Upper lobe of right lung (tissue), 1 donor: ENCODE measurements around the gene CLEC3A. TPM values are rescaled to one million over a fixed set of nuclear protein-coding genes. Genes with fewer than 3 reads are reported as not detected.

Experiments
- ATAC-seq: fragments of 200-7000 bp; cut with Tn5 transposase; one replicate; pipeline ENCODE4 v1.9.1; 2020; ENCODE audit warnings: mild to moderate bottlenecking, moderate library complexity
- DNase-seq: peaks from one replicate; pipeline ENCODE4 v3.0.0-alpha.2; 2020
- H3K27ac ChIP-seq: fragments of 200-600 bp; one replicate; pipeline ENCODE4 v1.8.0; 2022
- H3K27me3 ChIP-seq: fragments of 200-600 bp; one replicate; pipeline ENCODE4 v1.8.0; 2022; ENCODE audit warnings: mild to moderate bottlenecking
- H3K36me3 ChIP-seq: fragments of 200-600 bp; one replicate; pipeline ENCODE4 v1.8.0; 2022
- H3K4me1 ChIP-seq: fragments of 200-600 bp; one replicate; pipeline ENCODE4 v1.8.0; 2022
- H3K4me3 ChIP-seq: fragments of 200-600 bp; one replicate; pipeline ENCODE4 v1.8.0; 2022; ENCODE audit warnings: mild to moderate bottlenecking
- H3K9me3 ChIP-seq: fragments of 200-600 bp; one replicate; pipeline ENCODE4 v1.8.0; 2022
- CTCF ChIP-seq: fragments of 200-600 bp; IDR thresholded peaks from one replicate; pipeline ENCODE4 v1.8.0; 2022; ENCODE audit warnings: antibody characterized with exemption
- intact Hi-C: fragments of 100-400 bp; cut with DNase I; formaldehyde crosslinking; loops from one replicate; pipeline ENCODE4 v1.11.0; 2022
- total RNA-seq: library from RNA; stranded (reverse); fragmentation: NEBNext Ultra II Directional; extraction: Animal tissue kit (Norgen Biotek cat#: 25700); gene quantifications from one replicate; pipeline ENCODE4 v1.2.1, GENCODE V29; 2021
- donor health status: DM: no; HTN: yes; CAD: no; lungs with severe emphysema.

CLEC3A gene
- total RNA-seq, 1 donor from 2014 or later: not detected

GRCh38 chr16:77995843-77996455, 26.4 kb upstream of the CLEC3A start:
- Histone ChIP-seq H3K4me3 (no peak overlapping the region), H3K9me3 (no peaks in the 10 kb centered on the region), H3K36me3 (no peaks in the 10 kb centered on the region), H3K27me3 (no peaks in the 10 kb centered on the region), H3K4me1 (no peaks in the 10 kb centered on the region), H3K27ac (no peak overlapping the region)
- no peak for TF ChIP-seq CTCF
- DNase-seq (no peak), ATAC-seq (no peak)
- intact Hi-C loops: no loop called here

GRCh38 chr16:77998350-77999023, 23.9 kb upstream of the CLEC3A start:
- no peak overlapping the region for H3K27ac ChIP-seq
- intact Hi-C loops: no loop called here
- DNase-seq: no peak
- H3K4me3 ChIP-seq: no peak overlapping the region
- ATAC-seq: no peak
- H3K9me3 ChIP-seq: no peaks in the 10 kb centered on the region
- no peaks in the 10 kb centered on the region for H3K4me1 ChIP-seq
- no peaks in the 10 kb centered on the region for H3K36me3 ChIP-seq
- TF ChIP-seq CTCF: no peak
- no peaks in the 10 kb centered on the region for H3K27me3 ChIP-seq

- no peak for ATAC-seq
- Histone ChIP-seq H3K4me3 (no peak overlapping the region), H3K27me3 (no peaks in the 10 kb centered on the region), H3K4me1 (no peaks in the 10 kb centered on the region), H3K9me3 (no peaks in the 10 kb centered on the region), H3K36me3 (no peaks in the 10 kb centered on the region), H3K27ac (no peak overlapping the region)
- no peak for TF ChIP-seq CTCF
- intact Hi-C loops: no loop called here
- DNase-seq: no peak
Observed at GRCh38 chr16:78001451-78002025, 20.8 kb upstream of the CLEC3A start.

- ATAC-seq (peak; percentile 97), DNase-seq (peak; percentile 86)
- Histone ChIP-seq H3K36me3 (no peaks in the 10 kb centered on the region), H3K4me1 (no peaks in the 10 kb centered on the region), H3K27ac (no peak overlapping the region), H3K9me3 (no peaks in the 10 kb centered on the region), H3K27me3 (no peaks in the 10 kb centered on the region), H3K4me3 (no peak overlapping the region)
- TF ChIP-seq CTCF: peak; percentile 80
- intact Hi-C loops: no loop called here
Observed at GRCh38 chr16:78002915-78003538, 19.3 kb upstream of the CLEC3A start.

- DNase-seq (no peak), ATAC-seq (no peak)
- no peaks in the 10 kb centered on the region for H3K27me3 ChIP-seq
- intact Hi-C loops: no loop called here
- no peaks in the 10 kb centered on the region for H3K36me3 ChIP-seq
- TF ChIP-seq CTCF: no peak
- no peaks in the 10 kb centered on the region for H3K9me3 ChIP-seq
- no peak overlapping the region for H3K4me3 ChIP-seq
- no peaks in the 10 kb centered on the region for H3K4me1 ChIP-seq
- H3K27ac ChIP-seq: no peak overlapping the region
Observed at GRCh38 chr16:78004517-78004916, 17.8 kb upstream of the CLEC3A start.
